B cell (primary cell): Measurements from ENCODE around the gene PSME3IP1.
"Not testable (repeated sequence)": the region's sequence is repeated elsewhere in the genome, so short reads cannot be mapped to it uniquely, and the experiment has no call there.

Experiments
- EZH2 ChIP-seq: IDR thresholded peaks from 2 replicates; pipeline ENCODE4 v1.6.1; 2012; ENCODE audit warnings: borderline replicate concordance, low read depth, mild to moderate bottlenecking, moderate library complexity, low read length; ENCODE audit not compliant: insufficient read depth, poor library complexity, severe bottlenecking
- TF ChIP-seq, protein P1 (sequence below): fragments of 200-600 bp; IDR thresholded peaks from one replicate; pipeline ENCODE4 v1.8.0; 2022; ENCODE audit warnings: antibody characterized with exemption, mild to moderate bottlenecking

DNA sequence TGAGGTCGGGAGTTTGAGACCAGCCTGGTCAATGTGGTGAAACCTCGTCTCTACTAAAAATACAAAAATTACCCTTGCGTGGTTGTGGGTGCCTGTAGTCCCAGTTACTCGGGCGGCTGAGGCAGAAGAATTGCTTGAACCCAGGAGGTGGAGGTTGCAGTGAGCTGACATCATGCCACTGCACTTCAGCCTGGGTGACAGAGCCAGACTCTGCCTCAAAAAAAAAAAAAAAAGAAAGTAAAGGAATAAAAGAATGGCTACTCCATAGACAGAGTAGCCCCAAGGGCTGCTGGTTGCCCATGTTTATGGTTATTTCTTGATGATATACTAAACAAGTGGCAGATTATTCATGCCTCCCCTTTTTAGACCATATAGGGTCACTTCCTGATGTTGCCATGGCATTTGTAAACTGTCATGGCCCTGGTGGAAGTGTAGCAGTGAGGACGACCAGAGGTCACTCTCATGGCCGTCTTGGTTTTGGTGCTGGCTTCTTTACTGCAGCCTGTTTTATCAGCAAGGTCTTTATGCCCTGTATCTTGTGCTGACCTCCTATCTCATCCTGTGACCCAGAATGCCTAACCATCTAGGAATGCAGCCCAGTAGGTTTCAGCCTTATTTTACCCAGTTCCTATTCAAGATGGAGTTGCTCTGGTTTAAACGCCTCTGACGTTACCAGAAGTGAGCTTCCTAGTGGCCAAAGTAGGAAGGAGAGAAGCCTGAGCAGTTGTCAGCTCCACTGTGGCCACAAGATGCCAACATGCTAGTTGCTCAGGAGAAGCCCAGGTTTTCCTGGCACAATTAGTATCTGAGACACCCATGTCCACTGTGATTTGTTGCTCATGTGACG, 76.4 kb downstream of the PSME3IP1 start:
- TF ChIP-seq, protein P1, sequence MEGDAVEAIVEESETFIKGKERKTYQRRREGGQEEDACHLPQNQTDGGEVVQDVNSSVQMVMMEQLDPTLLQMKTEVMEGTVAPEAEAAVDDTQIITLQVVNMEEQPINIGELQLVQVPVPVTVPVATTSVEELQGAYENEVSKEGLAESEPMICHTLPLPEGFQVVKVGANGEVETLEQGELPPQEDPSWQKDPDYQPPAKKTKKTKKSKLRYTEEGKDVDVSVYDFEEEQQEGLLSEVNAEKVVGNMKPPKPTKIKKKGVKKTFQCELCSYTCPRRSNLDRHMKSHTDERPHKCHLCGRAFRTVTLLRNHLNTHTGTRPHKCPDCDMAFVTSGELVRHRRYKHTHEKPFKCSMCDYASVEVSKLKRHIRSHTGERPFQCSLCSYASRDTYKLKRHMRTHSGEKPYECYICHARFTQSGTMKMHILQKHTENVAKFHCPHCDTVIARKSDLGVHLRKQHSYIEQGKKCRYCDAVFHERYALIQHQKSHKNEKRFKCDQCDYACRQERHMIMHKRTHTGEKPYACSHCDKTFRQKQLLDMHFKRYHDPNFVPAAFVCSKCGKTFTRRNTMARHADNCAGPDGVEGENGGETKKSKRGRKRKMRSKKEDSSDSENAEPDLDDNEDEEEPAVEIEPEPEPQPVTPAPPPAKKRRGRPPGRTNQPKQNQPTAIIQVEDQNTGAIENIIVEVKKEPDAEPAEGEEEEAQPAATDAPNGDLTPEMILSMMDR = not testable (repeated sequence)
- not testable (repeated sequence) for TF ChIP-seq EZH2
